ENCODE measurements around the gene BRICD5. TPM values are rescaled to one million over a fixed set of nuclear protein-coding genes. Genes with fewer than 3 reads are reported as not detected.

BRICD5 gene
- total RNA-seq, 8 experiments from 2014 or later, result 1.1 to 15.1 (median 8.4) TPM

GRCh38 chr16:2187212-2187611, 23.5 kb downstream of the BRICD5 start:
- no peak overlapping the region for H3K4me3 ChIP-seq
- peaks cover 4 to 11% of the 10 kb centered on the region in 2 donors for H3K4me1 ChIP-seq (replicated peaks in 1 of 2)
- in situ Hi-C loops (cut with MboI; ENCODE audit: low pct_unique_long_range_greater_than_20kb in 2 of 9, low sequenced_read_pairs in 9 of 9, unreplicated experiment in 9 of 9), result no loop called here
- ATAC-seq (replicated peaks in 6 of 8), result no peak
- WGBS, 10 experiments, result 46 to 100% (median 80%) methylated on average over 1 to 3 of the region's 17 CpGs; no CpG with 5 or more reads in 7 of the 10 experiments
- no peak overlapping the region for H3K27ac ChIP-seq

GRCh38 chr16:2186505-2186904, 24.2 kb downstream of the BRICD5 start:
- WGBS, 10 experiments, result 93% methylated on average over 3 of the region's 20 CpGs; no CpG with 5 or more reads in 9 of the 10 experiments
- no peak overlapping the region for H3K4me3 ChIP-seq
- peaks cover 9 to 17% of the 10 kb centered on the region in 2 donors for H3K4me1 ChIP-seq (replicated peaks in 1 of 2)
- H3K27ac ChIP-seq, result no peak overlapping the region
- ATAC-seq (replicated peaks in 6 of 8), result no peak
- in situ Hi-C loops (cut with MboI; ENCODE audit: low pct_unique_long_range_greater_than_20kb in 2 of 9, low sequenced_read_pairs in 9 of 9, unreplicated experiment in 9 of 9), result no loop called here

GRCh38 chr16:2186064-2186463, 24.6 kb downstream of the BRICD5 start:
- in situ Hi-C loops (cut with MboI; ENCODE audit: low pct_unique_long_range_greater_than_20kb in 2 of 9, low sequenced_read_pairs in 9 of 9, unreplicated experiment in 9 of 9), result no loop called here
- H3K27ac ChIP-seq, result no peak overlapping the region
- peaks cover 12 to 22% of the 10 kb centered on the region in 2 donors for H3K4me1 ChIP-seq (replicated peaks in 1 of 2)
- ATAC-seq (replicated peaks in 6 of 8), result no peak
- no peak overlapping the region for H3K4me3 ChIP-seq
- 60 to 100% (median 92%) methylated on average over 2 to 12 of the region's 13 CpGs; no CpG with 5 or more reads in 2 of the 10 experiments for WGBS, 10 experiments

- H3K4me3 ChIP-seq, result no peak overlapping the region
- no peak overlapping the region for H3K27ac ChIP-seq
- in situ Hi-C loops (cut with MboI; ENCODE audit: low pct_unique_long_range_greater_than_20kb in 2 of 9, low sequenced_read_pairs in 9 of 9, unreplicated experiment in 9 of 9), result no loop called here
- H3K4me1 ChIP-seq (replicated peaks in 1 of 2), result peaks cover 9 to 15% of the 10 kb centered on the region in 2 donors
- WGBS, 10 experiments, result 83 to 100% (median 97%) methylated on average over 1 to 4 of the region's 20 CpGs; no CpG with 5 or more reads in 7 of the 10 experiments
- no peak for ATAC-seq (replicated peaks in 6 of 8)
Measured at GRCh38 chr16:2184962-2185361, 25.7 kb downstream of the BRICD5 start.

GRCh38 chr16:2184346-2184745, 26.3 kb downstream of the BRICD5 start:
- Histone ChIP-seq H3K4me3 (no peak overlapping the region), H3K27ac (no peak overlapping the region), H3K4me1 (replicated peaks in 1 of 2) (peaks cover 8 to 13% of the 10 kb centered on the region in 2 donors)
- no peak for ATAC-seq (replicated peaks in 6 of 8)
- in situ Hi-C loops (cut with MboI; ENCODE audit: low pct_unique_long_range_greater_than_20kb in 2 of 9, low sequenced_read_pairs in 9 of 9, unreplicated experiment in 9 of 9), result no loop called here
- WGBS, 10 experiments, result 88 to 94% (median 93%) methylated on average over 3 to 9 of the region's 19 CpGs; no CpG with 5 or more reads in 7 of the 10 experiments

- ATAC-seq (replicated peaks in 6 of 8), result no peak
- Histone ChIP-seq H3K27ac (no peak overlapping the region), H3K4me3 (no peak overlapping the region), H3K4me1 (replicated peaks in 1 of 2) (peaks cover 8 to 13% of the 10 kb centered on the region in 2 donors)
- WGBS, 10 experiments, result 91 to 100% (median 94%) methylated on average over 1 to 16 of the region's 30 CpGs; no CpG with 5 or more reads in 6 of the 10 experiments
- in situ Hi-C loops (cut with MboI; ENCODE audit: low pct_unique_long_range_greater_than_20kb in 2 of 9, low sequenced_read_pairs in 9 of 9, unreplicated experiment in 9 of 9), result no loop called here
Measured at GRCh38 chr16:2183671-2184070, 27.0 kb downstream of the BRICD5 start.

GRCh38 chr16:2181952-2182351, 28.7 kb downstream of the BRICD5 start:
- peaks cover 8 to 13% of the 10 kb centered on the region in 2 donors for H3K4me1 ChIP-seq (replicated peaks in 1 of 2)
- no peak overlapping the region for H3K27ac ChIP-seq
- in situ Hi-C loops (cut with MboI; ENCODE audit: low pct_unique_long_range_greater_than_20kb in 2 of 9, low sequenced_read_pairs in 9 of 9, unreplicated experiment in 9 of 9), result no loop called here
- no peak for ATAC-seq (replicated peaks in 6 of 8)
- WGBS, 10 experiments, result 63 to 100% (median 84%) methylated on average over 1 to 10 of the region's 20 CpGs; no CpG with 5 or more reads in 3 of the 10 experiments
- H3K4me3 ChIP-seq, result no peak overlapping the region

- WGBS, 10 experiments, result 90 to 100% (median 100%) methylated on average over 1 to 2 of the region's 46 CpGs; no CpG with 5 or more reads in 6 of the 10 experiments
- no peak overlapping the region for H3K27ac ChIP-seq
- peaks cover 8 to 13% of the 10 kb centered on the region in 2 donors for H3K4me1 ChIP-seq (replicated peaks in 1 of 2)
- H3K4me3 ChIP-seq, result no peak overlapping the region
- in situ Hi-C loops (cut with MboI; ENCODE audit: low pct_unique_long_range_greater_than_20kb in 2 of 9, low sequenced_read_pairs in 9 of 9, unreplicated experiment in 9 of 9), result no loop called here
- ATAC-seq (replicated peaks in 6 of 8), result peak in 5 of 8 experiments; percentile 6 to 43 (median 30)
Measured at GRCh38 chr16:2180962-2181923, 29.4 kb downstream of the BRICD5 start.

- no CpG with 5 or more reads among the region's 43 CpGs for WGBS, 10 experiments
- ATAC-seq (replicated peaks in 6 of 8), result no peak
- in situ Hi-C loops (cut with MboI; ENCODE audit: low pct_unique_long_range_greater_than_20kb in 2 of 9, low sequenced_read_pairs in 9 of 9, unreplicated experiment in 9 of 9), result no loop called here
- peaks cover 8 to 13% of the 10 kb centered on the region in 2 donors for H3K4me1 ChIP-seq (replicated peaks in 1 of 2)
- no peak overlapping the region for H3K4me3 ChIP-seq
- no peak overlapping the region for H3K27ac ChIP-seq
Measured at GRCh38 chr16:2180461-2180860, 30.2 kb downstream of the BRICD5 start.

- Histone ChIP-seq H3K27ac (no peak overlapping the region), H3K4me1 (replicated peaks in 1 of 2) (peaks cover 8 to 13% of the 10 kb centered on the region in 2 donors), H3K4me3 (no peak overlapping the region)
- in situ Hi-C loops (cut with MboI; ENCODE audit: low pct_unique_long_range_greater_than_20kb in 2 of 9, low sequenced_read_pairs in 9 of 9, unreplicated experiment in 9 of 9), result no loop called here
- no peak for ATAC-seq (replicated peaks in 6 of 8)
- 100% methylated on average over 9 of the region's 31 CpGs; no CpG with 5 or more reads in 9 of the 10 experiments for WGBS, 10 experiments
Measured at GRCh38 chr16:2179576-2179975, 31.1 kb downstream of the BRICD5 start.

- in situ Hi-C loops (cut with MboI; ENCODE audit: low pct_unique_long_range_greater_than_20kb in 2 of 9, low sequenced_read_pairs in 9 of 9, unreplicated experiment in 9 of 9), result no loop called here
- no peak for ATAC-seq (replicated peaks in 6 of 8)
- no peak overlapping the region for H3K4me3 ChIP-seq
- H3K27ac ChIP-seq, result no peak overlapping the region
- WGBS, 10 experiments, result 48% methylated on average over 5 of the region's 50 CpGs; no CpG with 5 or more reads in 9 of the 10 experiments
- peaks cover 8 to 13% of the 10 kb centered on the region in 2 donors for H3K4me1 ChIP-seq (replicated peaks in 1 of 2)
Measured at GRCh38 chr16:2179107-2179501, 31.6 kb downstream of the BRICD5 start.

GRCh38 chr16:2178321-2179106, 32.1 kb downstream of the BRICD5 start:
- no peak overlapping the region for H3K27ac ChIP-seq

GRCh38 chr16:2177561-2177960, 33.1 kb downstream of the BRICD5 start:
- ATAC-seq (replicated peaks in 6 of 8), result no peak
- peaks cover 8 to 13% of the 10 kb centered on the region in 2 donors for H3K4me1 ChIP-seq (replicated peaks in 1 of 2)
- no peak overlapping the region for H3K27ac ChIP-seq
- in situ Hi-C loops (cut with MboI; ENCODE audit: low pct_unique_long_range_greater_than_20kb in 2 of 9, low sequenced_read_pairs in 9 of 9, unreplicated experiment in 9 of 9), result no loop called here
- no peak overlapping the region for H3K4me3 ChIP-seq
- 94 to 100% (median 100%) methylated on average over 1 to 5 of the region's 20 CpGs; no CpG with 5 or more reads in 6 of the 10 experiments for WGBS, 10 experiments

More at GRCh38 chr16:2178321-2179106, 32.1 kb downstream of the BRICD5 start:
- peak in 7 of 8 experiments; percentile 6 to 76 (median 62) for ATAC-seq (replicated peaks in 6 of 8)
- no CpG with 5 or more reads among the region's 106 CpGs for WGBS, 10 experiments
- Histone ChIP-seq H3K4me1 (replicated peaks in 1 of 2) (peaks cover 8 to 13% of the 10 kb centered on the region in 2 donors), H3K4me3 (no peak overlapping the region)
- in situ Hi-C loops (cut with MboI; ENCODE audit: low pct_unique_long_range_greater_than_20kb in 2 of 9, low sequenced_read_pairs in 9 of 9, unreplicated experiment in 9 of 9), result no loop called here
